Vagina (tissue), 2 donors: ENCODE results near the gene HCAR3. TPM values are rescaled to one million over a fixed set of nuclear protein-coding genes. Genes with fewer than 3 reads are reported as not detected.

Experiments
- DNase-seq, 2 donors: peaks; one replicate each; pipeline ENCODE4 v3.0.0-alpha.2; 2017; ENCODE audit errors: extremely low spot score in 2 of 2
- H3K27ac ChIP-seq: fragments of 200-600 bp; sonication (generic); one replicate; pipeline ENCODE4 v1.5.1; 2019
- H3K27me3 ChIP-seq: fragments of 200-600 bp; sonication (generic); one replicate; pipeline ENCODE4 v1.5.1; 2019
- H3K36me3 ChIP-seq, 2 donors: fragments of 200-600 bp; sonication (generic); one replicate each; pipeline ENCODE4 v1.5.1; 2017 to 2019
- H3K4me1 ChIP-seq: fragments of 200-600 bp; sonication (generic); one replicate; pipeline ENCODE4 v1.5.1; 2019
- H3K4me3 ChIP-seq, 2 donors: fragments of 200-600 bp; sonication (generic); 1 replicate in 1 of 2; 2 replicates in 1 of 2; pipeline ENCODE4 v1.5.1; 2016 to 2019
- H3K9me3 ChIP-seq: fragments of 200-600 bp; sonication (generic); one replicate; pipeline ENCODE4 v1.5.1; 2019
- CTCF ChIP-seq, 3 experiments: fragments of 450-650 bp in 2 of 3; fragments of 200-600 bp in 1 of 3; sonication (generic) in 1 of 3; IDR thresholded peaks; one replicate each; pipeline ENCODE4 v1.5.1; 2017 to 2019; ENCODE audit warnings: antibody characterized with exemption in 3 of 3, mild to moderate bottlenecking in 2 of 3, moderate library complexity in 2 of 3
- POLR2A ChIP-seq, 2 donors: fragments of 450-650 bp; IDR thresholded peaks; one replicate each; pipeline ENCODE4 v1.6.1; 2017; ENCODE audit warnings: antibody characterized with exemption in 2 of 2, mild to moderate bottlenecking in 2 of 2, moderate library complexity in 2 of 2
- POLR2AphosphoS5 ChIP-seq, 2 donors: sonication (generic); formaldehyde crosslinking; IDR thresholded peaks; one replicate each; pipeline ENCODE4 v1.9.0; 2017; ENCODE audit warnings: antibody characterized with exemption in 2 of 2, mild to moderate bottlenecking in 2 of 2, low read depth in 1 of 2; ENCODE audit not compliant: insufficient read depth in 1 of 2
- intact Hi-C: fragments of 100-400 bp; cut with DNase I; formaldehyde crosslinking; loops from one replicate; pipeline ENCODE4 v1.15.1; 2023
- total RNA-seq: library from RNA; depleted of rRNA; stranded (reverse); fragments of >200 nt; gene quantifications from one replicate; pipeline ENCODE4 v1.2.3, GENCODE V29; 2016

Gene HCAR3
- total RNA-seq, 1 donor from 2014 or later, result 0.74 TPM

- no peak for DNase-seq
- no peaks in the 10 kb centered on the region for H3K9me3 ChIP-seq
- no peak overlapping the region for H3K4me3 ChIP-seq
- no peaks in the 10 kb centered on the region for H3K36me3 ChIP-seq
- H3K27me3 ChIP-seq, result no peaks in the 10 kb centered on the region
- no peak overlapping the region for H3K27ac ChIP-seq
- no peaks in the 10 kb centered on the region for H3K4me1 ChIP-seq
- no peak for TF ChIP-seq POLR2A (IDR thresholded peaks at IDR 0.05)
- TF ChIP-seq CTCF (IDR thresholded peaks at IDR 0.05), result no peak
- TF ChIP-seq POLR2AphosphoS5 (IDR thresholded peaks at IDR 0.05; ENCODE audit: insufficient read depth in 1 of 2, low read depth in 1 of 2), result no peak
- intact Hi-C loops, result no loop called here
Measured at GRCh38 chr12:122738571-122738970, 22.0 kb upstream of the HCAR3 start.

DNA sequence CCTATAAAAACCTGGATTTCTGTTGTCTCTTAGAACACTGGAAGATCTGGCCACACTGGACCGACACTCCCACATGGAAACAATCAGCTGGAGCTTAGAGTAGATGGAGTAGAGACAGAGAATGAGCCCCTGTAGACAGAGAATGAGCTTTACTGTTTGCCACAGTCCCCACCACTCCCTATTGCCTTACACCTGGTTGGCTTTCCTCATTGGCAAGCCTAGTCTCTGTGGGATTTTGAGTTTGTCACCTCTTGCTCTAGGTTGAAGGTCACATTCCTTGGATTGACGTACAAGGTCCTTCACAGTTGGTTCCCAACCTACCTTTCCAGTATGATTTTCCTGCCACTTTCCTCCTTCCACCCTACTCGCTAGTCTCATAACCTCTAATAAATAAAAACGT is 16.0 kb upstream of the HCAR3 start:
- intact Hi-C loops, result no loop called here

DNA sequence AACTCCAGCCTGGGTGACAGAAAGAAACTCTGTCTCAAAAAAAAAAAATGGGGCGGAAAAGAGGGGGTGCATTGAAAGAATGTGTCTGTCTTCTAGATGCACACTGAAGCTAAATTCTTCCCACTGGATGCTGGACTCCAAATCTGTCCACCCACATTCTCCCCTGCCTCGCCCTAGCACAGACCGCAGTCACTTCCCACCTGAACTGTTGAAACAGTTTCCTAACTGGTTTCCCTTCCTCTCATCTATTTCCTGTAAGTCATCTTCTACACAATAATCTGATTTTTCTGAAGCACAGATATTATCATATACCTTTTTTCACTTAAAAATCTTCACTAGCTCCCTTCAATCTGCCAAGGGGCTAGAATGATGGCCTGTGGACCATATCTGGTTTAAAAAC is 15.6 kb upstream of the HCAR3 start:
- no peak overlapping the region for H3K4me3 ChIP-seq
- H3K4me1 ChIP-seq, result no peaks in the 10 kb centered on the region
- intact Hi-C loops, result no loop called here
- DNase-seq, result no peak
- H3K9me3 ChIP-seq, result no peaks in the 10 kb centered on the region
- no peaks in the 10 kb centered on the region for H3K36me3 ChIP-seq
- H3K27me3 ChIP-seq, result no peaks in the 10 kb centered on the region
- TF ChIP-seq POLR2AphosphoS5 (IDR thresholded peaks at IDR 0.05; ENCODE audit: insufficient read depth in 1 of 2, low read depth in 1 of 2) (no peak), CTCF (IDR thresholded peaks at IDR 0.05) (no peak), POLR2A (IDR thresholded peaks at IDR 0.05) (no peak)
- no peak overlapping the region for H3K27ac ChIP-seq

More for the DNA sequence above, 16.0 kb upstream of the HCAR3 start:
- Histone ChIP-seq H3K27me3 (no peaks in the 10 kb centered on the region), H3K4me1 (no peaks in the 10 kb centered on the region), H3K9me3 (no peaks in the 10 kb centered on the region), H3K27ac (no peak overlapping the region), H3K36me3 (no peaks in the 10 kb centered on the region), H3K4me3 (no peak overlapping the region)
- TF ChIP-seq POLR2AphosphoS5 (IDR thresholded peaks at IDR 0.05; ENCODE audit: insufficient read depth in 1 of 2, low read depth in 1 of 2), result no peak
- no peak for TF ChIP-seq CTCF (IDR thresholded peaks at IDR 0.05)
- no peak for TF ChIP-seq POLR2A (IDR thresholded peaks at IDR 0.05)
- no peak for DNase-seq

GRCh38 chr12:122730215-122731014 is 13.8 kb upstream of the HCAR3 start, which contains the start of gene HCAR1:
HCAR1 (minus strand) TSS chr12:122730844; CDS start chr12:122730339, 505 bp downstream.
- intact Hi-C loops, result no loop called here
- Histone ChIP-seq H3K9me3 (no peaks in the 10 kb centered on the region), H3K36me3 (no peaks in the 10 kb centered on the region), H3K4me1 (peaks cover 9% of the 10 kb centered on the region), H3K4me3 (peak within 1 kb of the TSS; percentile 29 to 34), H3K27ac (no peak within 1 kb of the TSS), H3K27me3 (no peaks in the 10 kb centered on the region)
- no peak for DNase-seq
- TF ChIP-seq CTCF (IDR thresholded peaks at IDR 0.05), result no peak
- no peak for TF ChIP-seq POLR2AphosphoS5 (IDR thresholded peaks at IDR 0.05; ENCODE audit: insufficient read depth in 1 of 2, low read depth in 1 of 2)
- TF ChIP-seq POLR2A (IDR thresholded peaks at IDR 0.05), result no peak

DNA sequence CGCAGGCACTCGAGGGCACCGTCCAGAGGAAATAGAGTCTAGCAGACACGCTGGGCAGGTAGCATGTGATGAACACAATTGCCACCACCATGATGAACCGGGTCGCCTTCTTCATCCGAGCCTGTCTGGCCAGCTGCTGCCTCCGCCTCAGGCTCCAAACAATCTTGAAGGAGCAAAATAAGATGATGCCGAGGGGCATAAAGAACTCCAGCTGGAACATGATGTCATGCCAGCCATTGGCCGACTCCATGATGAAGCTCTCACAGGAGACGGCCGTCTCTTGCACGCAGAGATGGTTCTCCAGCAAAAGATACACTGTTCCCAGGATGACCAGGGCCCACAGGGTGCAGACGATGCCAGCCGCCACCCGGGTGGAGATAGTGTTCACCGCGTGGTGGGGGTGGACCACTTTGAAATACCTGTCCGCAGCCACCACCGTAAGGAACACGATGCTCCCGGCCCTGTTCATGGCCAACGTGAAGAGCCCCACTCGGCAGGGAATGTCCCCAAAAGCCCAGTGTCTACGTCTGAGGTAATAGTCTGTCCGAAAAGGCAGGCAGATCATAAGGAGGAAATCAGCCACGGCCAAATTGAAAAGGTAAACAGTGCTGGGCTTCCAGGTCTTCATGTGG is 13.1 kb upstream of the HCAR3 start:
- intact Hi-C loops, result no loop called here

More for the DNA sequence above, 13.1 kb upstream of the HCAR3 start:
- no peaks in the 10 kb centered on the region for H3K9me3 ChIP-seq
- TF ChIP-seq POLR2AphosphoS5 (IDR thresholded peaks at IDR 0.05; ENCODE audit: insufficient read depth in 1 of 2, low read depth in 1 of 2), result no peak
- no peak for TF ChIP-seq CTCF (IDR thresholded peaks at IDR 0.05)
- no peak for TF ChIP-seq POLR2A (IDR thresholded peaks at IDR 0.05)
- H3K36me3 ChIP-seq, result no peaks in the 10 kb centered on the region
- no peak for DNase-seq
- H3K27ac ChIP-seq, result no peak overlapping the region
- H3K4me1 ChIP-seq, result peaks cover 9% of the 10 kb centered on the region
- H3K27me3 ChIP-seq, result no peaks in the 10 kb centered on the region
- H3K4me3 ChIP-seq, result peak overlapping the region; percentile 29 to 34
